Gastroesophageal sphincter (tissue), 4 donors: ENCODE data around the gene SLC38A10. TPM values are rescaled to one million over a fixed set of nuclear protein-coding genes. Genes with fewer than 3 reads are reported as not detected.

ENCODE experiments used
- ATAC-seq: fragments of 150-250 bp; one replicate; pipeline ENCODE4 v1.9.1; 2016; ENCODE audit warnings: mild to moderate bottlenecking, moderate library complexity
- H3K27ac ChIP-seq, 4 donors: fragments of 200-600 bp; sonication (generic) in 3 of 4; 1 replicate in 3 of 4; 2 replicates in 1 of 4; pipeline ENCODE4 v1.5.1; 2016 to 2019
- H3K27me3 ChIP-seq: fragments of 200-600 bp; sonication (generic); one replicate; pipeline ENCODE4 v1.5.1; 2019
- H3K36me3 ChIP-seq, 2 donors: fragments of 200-600 bp; sonication (generic); one replicate each; pipeline ENCODE4 v1.5.1; 2019; ENCODE audit warnings: control low read depth in 1 of 2
- H3K4me1 ChIP-seq, 3 donors: fragments of 200-600 bp; sonication (generic); 1 replicate in 2 of 3; 2 replicates in 1 of 3; pipeline ENCODE4 v1.5.1; 2016 to 2019; ENCODE audit warnings: control low read depth in 2 of 3
- H3K4me3 ChIP-seq, 2 donors: fragments of 200-600 bp; sonication (generic); one replicate each; pipeline ENCODE4 v1.5.1; 2019; ENCODE audit warnings: mild to moderate bottlenecking in 1 of 2, moderate library complexity in 1 of 2
- H3K9me3 ChIP-seq, 3 donors: fragments of 200-600 bp; sonication (generic); one replicate each; pipeline ENCODE4 v1.5.1; 2017 to 2019; ENCODE audit warnings: control low read depth in 2 of 3
- CTCF ChIP-seq, 4 experiments: fragments of 200-600 bp in 2 of 4; fragments of 450-650 bp in 2 of 4; sonication (generic) in 1 of 4; IDR thresholded peaks; one replicate each; pipeline ENCODE4 v1.5.1; 2017 to 2019; ENCODE audit warnings: antibody characterized with exemption in 4 of 4, mild to moderate bottlenecking in 2 of 4, moderate library complexity in 2 of 4
- EP300 ChIP-seq: sonication (generic); formaldehyde crosslinking; IDR thresholded peaks from one replicate; pipeline ENCODE4 v1.6.1; 2017; ENCODE audit warnings: antibody characterized with exemption, mild to moderate bottlenecking
- POLR2A ChIP-seq, 2 donors: fragments of 450-650 bp; IDR thresholded peaks; one replicate each; pipeline ENCODE4 v1.6.1; 2017; ENCODE audit warnings: antibody characterized with exemption in 2 of 2, mild to moderate bottlenecking in 2 of 2, moderate library complexity in 1 of 2
- POLR2AphosphoS5 ChIP-seq: sonication (generic); formaldehyde crosslinking; IDR thresholded peaks from one replicate; pipeline ENCODE4 v1.6.1; 2017; ENCODE audit warnings: antibody characterized with exemption
- WGBS, 2 donors: methylation state at CpG; one replicate each; pipeline ENCODE4 v1.1.5; 2018; ENCODE audit warnings: low coverage in 1 of 2; 5-methylcytosine and 5-hydroxymethylcytosine counted together
- total RNA-seq, 4 donors: library from RNA; depleted of rRNA; stranded (reverse); fragments of >200 nt; gene quantifications; one replicate each; pipeline ENCODE4 v1.1.0, GENCODE V29; 2016

The SLC38A10 gene
- total RNA-seq, 4 donors from 2014 or later, result 70.5 to 99.6 (median 81.8) TPM

GRCh38 chr17:81261582-81262336 lies 33.3 kb downstream of the SLC38A10 start:
- Histone ChIP-seq H3K4me1 (peaks cover 0 to 5% (median 0%) of the 10 kb centered on the region in 3 donors), H3K36me3 (peaks cover 0 to 90% of the 10 kb centered on the region in 2 donors), H3K27ac (no peak overlapping the region), H3K27me3 (no peaks in the 10 kb centered on the region), H3K4me3 (no peak overlapping the region), H3K9me3 (no peaks in the 10 kb centered on the region)
- WGBS, 2 donors, result 90% methylated on average over 9 of the region's 36 CpGs; no CpG with 5 or more reads in 1 of the 2 donors
- no peak for TF ChIP-seq EP300
- no peak for TF ChIP-seq POLR2A (IDR thresholded peaks at IDR 0.05)
- TF ChIP-seq CTCF (IDR thresholded peaks at IDR 0.05), result no peak
- no peak for TF ChIP-seq POLR2AphosphoS5
- ATAC-seq, result no peak

GRCh38 chr17:81261096-81261495 lies 34.0 kb downstream of the SLC38A10 start:
- no peaks in the 10 kb centered on the region for H3K9me3 ChIP-seq
- H3K27me3 ChIP-seq, result no peaks in the 10 kb centered on the region
- no peak overlapping the region for H3K4me3 ChIP-seq
- H3K27ac ChIP-seq, result no peak overlapping the region
- WGBS, 2 donors, result no CpG with 5 or more reads among the region's 18 CpGs
- H3K4me1 ChIP-seq, result peaks cover 0 to 12% (median 3%) of the 10 kb centered on the region in 3 donors
- peaks cover 0 to 85% of the 10 kb centered on the region in 2 donors for H3K36me3 ChIP-seq
- ATAC-seq, result no peak
- TF ChIP-seq POLR2A (IDR thresholded peaks at IDR 0.05) (no peak), POLR2AphosphoS5 (no peak), CTCF (IDR thresholded peaks at IDR 0.05) (no peak), EP300 (no peak)

- WGBS, 2 donors, result 85% methylated on average over 4 of the region's 19 CpGs; no CpG with 5 or more reads in 1 of the 2 donors
- no peak overlapping the region for H3K4me3 ChIP-seq
- ATAC-seq, result no peak
- H3K9me3 ChIP-seq, result no peaks in the 10 kb centered on the region
- no peak for TF ChIP-seq POLR2AphosphoS5
- no peak for TF ChIP-seq POLR2A (IDR thresholded peaks at IDR 0.05)
- H3K4me1 ChIP-seq, result peaks cover 0 to 17% (median 8%) of the 10 kb centered on the region in 3 donors
- H3K27ac ChIP-seq, result no peak overlapping the region
- H3K36me3 ChIP-seq, result peaks cover 0 to 80% of the 10 kb centered on the region in 2 donors
- H3K27me3 ChIP-seq, result no peaks in the 10 kb centered on the region
These were observed 34.5 kb downstream of the SLC38A10 start for GRCh38 chr17:81260641-81261040.

GRCh38 chr17:81260171-81260570 lies 34.9 kb downstream of the SLC38A10 start:
- H3K27ac ChIP-seq, result no peak overlapping the region
- H3K4me1 ChIP-seq, result peaks cover 0 to 21% (median 13%) of the 10 kb centered on the region in 3 donors
- ATAC-seq, result no peak
- H3K4me3 ChIP-seq, result no peak overlapping the region
- H3K36me3 ChIP-seq, result peaks cover 0 to 76% of the 10 kb centered on the region in 2 donors
- no peaks in the 10 kb centered on the region for H3K27me3 ChIP-seq
- no CpG with 5 or more reads among the region's 17 CpGs for WGBS, 2 donors
- TF ChIP-seq POLR2AphosphoS5, result no peak
- no peaks in the 10 kb centered on the region for H3K9me3 ChIP-seq

- Histone ChIP-seq H3K27ac (no peak overlapping the region), H3K27me3 (no peaks in the 10 kb centered on the region), H3K4me1 (peaks cover 0 to 32% (median 20%) of the 10 kb centered on the region in 3 donors), H3K36me3 (peaks cover 0 to 65% of the 10 kb centered on the region in 2 donors), H3K4me3 (no peak overlapping the region), H3K9me3 (no peaks in the 10 kb centered on the region)
- ATAC-seq, result no peak
- no peak for TF ChIP-seq POLR2AphosphoS5
- no peak for TF ChIP-seq POLR2A (IDR thresholded peaks at IDR 0.05)
- no peak for TF ChIP-seq EP300
- TF ChIP-seq CTCF (IDR thresholded peaks at IDR 0.05), result no peak
- 80% methylated on average over 7 of the region's 23 CpGs; no CpG with 5 or more reads in 1 of the 2 donors for WGBS, 2 donors
These were observed 36.0 kb downstream of the SLC38A10 start for GRCh38 chr17:81259058-81259605.

GRCh38 chr17:81258292-81258691 lies 36.8 kb downstream of the SLC38A10 start:
- Histone ChIP-seq H3K27ac (no peak overlapping the region), H3K4me1 (peaks cover 0 to 40% (median 20%) of the 10 kb centered on the region in 3 donors), H3K9me3 (no peaks in the 10 kb centered on the region), H3K4me3 (no peak overlapping the region), H3K36me3 (peaks cover 0 to 57% of the 10 kb centered on the region in 2 donors), H3K27me3 (no peaks in the 10 kb centered on the region)
- no CpG with 5 or more reads among the region's 20 CpGs for WGBS, 2 donors
- TF ChIP-seq CTCF (IDR thresholded peaks at IDR 0.05) (no peak), POLR2AphosphoS5 (no peak), EP300 (no peak)
- no peak for ATAC-seq
